ENCODE data around the gene EMD.

The EMD gene

GRCh38 chrX:154412468-154412867 lies 33.4 kb downstream of the EMD start:
- no peak for DNase-seq (ENCODE audit: low read depth in 1 of 2, low spot score in 1 of 2)

GRCh38 chrX:154413142-154413541 lies 34.0 kb downstream of the EMD start:
- no peak for DNase-seq (ENCODE audit: low read depth in 1 of 2, low spot score in 1 of 2)

- no peak for DNase-seq (ENCODE audit: low read depth in 1 of 2, low spot score in 1 of 2)
Observed at GRCh38 chrX:154417157-154417556, 38.1 kb downstream of the EMD start.

GRCh38 chrX:154419189-154419588 lies 40.1 kb downstream of the EMD start:
- DNase-seq (ENCODE audit: low read depth in 1 of 2, low spot score in 1 of 2), result no peak

GRCh38 chrX:154419688-154420401 lies 40.8 kb downstream of the EMD start:
- DNase-seq (ENCODE audit: low read depth in 1 of 2, low spot score in 1 of 2), result no peak

- no peak for DNase-seq (ENCODE audit: low read depth in 1 of 2, low spot score in 1 of 2)
Observed at GRCh38 chrX:154420402-154420756, 41.3 kb downstream of the EMD start.

GRCh38 chrX:154426916-154427770 lies 48.0 kb downstream of the EMD start:
- no peak for DNase-seq (ENCODE audit: low read depth in 1 of 2, low spot score in 1 of 2)

- peak; percentile 67 to 80 for DNase-seq (ENCODE audit: low read depth in 1 of 2, low spot score in 1 of 2)
Observed at GRCh38 chrX:154428176-154429171, 49.4 kb downstream of the EMD start, which contains the start of gene ATP6AP1. Gene ATP6AP1, plus strand, starts transcription at chrX:154428677. Its CDS starts 16 bp downstream, at chrX:154428693.

- no peak for DNase-seq (ENCODE audit: low read depth in 1 of 2, low spot score in 1 of 2)
Observed at GRCh38 chrX:154429711-154430110, 50.6 kb downstream of the EMD start.

GRCh38 chrX:154430479-154430878 lies 51.4 kb downstream of the EMD start:
- no peak for DNase-seq (ENCODE audit: low read depth in 1 of 2, low spot score in 1 of 2)

- no peak for DNase-seq (ENCODE audit: low read depth in 1 of 2, low spot score in 1 of 2)
Observed at GRCh38 chrX:154430916-154431315, 51.8 kb downstream of the EMD start.
